Muscle of back (tissue), 11 donors: ENCODE results near the gene CAPN5. TPM values are rescaled to one million over a fixed set of nuclear protein-coding genes. Genes with fewer than 3 reads are reported as not detected.
"Not testable (repeated sequence)": the region's sequence is repeated elsewhere in the genome, so short reads cannot be mapped to it uniquely, and the experiment has no call there.

Experiments used
- DNase-seq, 3 donors: peaks; one replicate each; pipeline versions ENCODE4 v3.0.0 to v3.0.0-alpha.2; 2013
- polyA plus RNA-seq, 10 donors: library from polyadenylated mRNA; unstranded; fragments of 120-200 nt; gene quantifications; one replicate each; pipeline ENCODE4 v1.2.1, GENCODE V29; 2013; ENCODE audit not compliant: insufficient read length in 10 of 10

CAPN5 gene
- polyA plus RNA-seq, 10 donors: 8.3 to 14.8 (median 10.4) TPM

- no peak for DNase-seq
These were observed 29.1 kb downstream of the CAPN5 start for GRCh38 chr11:77095551-77096490.

DNA sequence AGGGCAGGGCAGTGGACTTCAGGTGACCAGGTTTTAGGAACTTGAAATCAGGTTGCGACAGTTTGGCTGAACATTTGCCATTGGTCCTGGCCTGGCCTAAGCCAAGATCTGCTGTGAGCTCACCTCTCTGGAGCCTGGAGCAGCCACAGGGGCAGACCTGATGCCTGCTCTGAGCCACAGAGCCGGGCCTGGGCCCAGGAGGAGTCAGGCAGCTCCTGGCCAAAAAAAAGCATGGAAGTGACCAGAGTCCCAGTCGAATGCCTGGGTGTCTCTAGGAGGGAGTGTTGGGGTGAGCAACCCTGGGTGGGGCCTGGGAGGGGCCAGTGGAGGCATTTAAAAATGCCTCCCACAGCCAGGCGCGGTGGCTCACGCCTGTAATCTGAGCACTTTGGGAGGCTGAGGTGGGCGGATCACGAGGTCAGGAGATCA, 29.8 kb downstream of the CAPN5 start:
- no peak for DNase-seq

- not testable (repeated sequence) for DNase-seq
These were observed 30.4 kb downstream of the CAPN5 start for GRCh38 chr11:77097180-77097579.

DNA sequence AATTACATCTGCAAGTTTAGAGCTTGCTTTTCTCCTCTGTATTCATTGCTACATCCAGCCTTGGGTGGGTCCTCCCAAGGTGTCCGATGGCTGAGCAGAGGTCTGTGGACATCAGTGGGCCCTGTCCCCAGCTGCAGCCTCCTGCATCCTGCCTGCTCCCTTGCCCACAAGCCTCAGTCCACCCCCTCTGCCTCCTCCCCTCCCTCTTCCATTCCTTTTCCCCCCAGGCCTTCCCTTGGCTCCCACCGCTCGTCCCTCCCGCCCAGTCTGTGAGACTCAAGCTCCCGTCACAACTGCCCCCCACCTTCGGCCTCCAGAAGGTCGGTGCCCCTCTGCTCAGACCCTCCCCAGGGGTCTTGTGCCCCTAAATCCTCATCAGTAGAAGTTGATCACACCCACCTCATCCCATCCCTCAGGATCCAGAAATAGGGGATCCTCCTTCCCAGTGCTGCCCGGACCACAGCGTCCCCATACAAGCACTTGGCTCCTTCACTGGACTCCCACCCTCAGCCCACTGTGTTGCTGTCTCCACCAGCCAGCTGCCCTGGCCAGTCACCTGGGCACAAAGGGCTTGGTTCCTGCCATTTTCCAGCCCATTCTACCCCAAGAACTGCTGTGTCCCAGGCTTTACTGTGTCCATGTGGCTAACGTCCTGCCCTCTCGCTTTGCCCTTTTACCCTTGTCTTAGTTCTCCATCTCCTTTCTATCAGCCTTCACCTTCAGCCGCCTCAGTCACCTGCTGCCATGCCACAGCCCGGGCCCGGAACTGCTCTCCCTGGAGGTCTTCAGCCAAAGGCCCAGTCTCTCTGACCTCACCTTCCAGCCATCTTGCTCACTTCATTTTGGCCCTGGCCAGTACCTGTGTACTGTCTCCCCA, 33.6 kb downstream of the CAPN5 start:
- no peak for DNase-seq

- DNase-seq: no peak
These were observed 34.3 kb downstream of the CAPN5 start for GRCh38 chr11:77101043-77101537.

- DNase-seq: no peak
These were observed 35.8 kb downstream of the CAPN5 start, which contains the start of gene OMP for GRCh38 chr11:77102246-77103210. Gene OMP, plus strand, starts transcription at chr11:77102840. Its CDS starts 0 bp downstream, at chr11:77102840.

DNA sequence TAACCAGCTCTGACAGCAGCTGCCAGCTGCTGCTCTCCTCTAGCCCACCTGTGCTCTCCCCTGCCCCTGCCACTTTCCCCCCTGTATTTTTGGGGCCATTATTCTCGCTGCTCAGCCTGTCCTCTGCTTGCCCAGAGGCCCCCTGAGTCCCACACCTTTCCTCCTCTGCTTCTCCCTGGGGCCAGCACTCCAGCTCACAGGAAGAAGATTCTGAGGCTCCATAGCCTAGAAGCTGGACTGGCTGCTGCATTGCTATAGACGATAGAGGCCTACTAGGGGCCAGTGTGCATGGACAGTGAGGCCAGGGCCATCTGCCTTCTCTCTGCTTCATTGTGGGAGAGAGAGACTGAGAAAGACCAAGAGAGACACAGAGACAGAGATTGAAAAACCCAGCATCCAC, 36.5 kb downstream of the CAPN5 start:
- DNase-seq: no peak

- no peak for DNase-seq
These were observed 38.0 kb downstream of the CAPN5 start for GRCh38 chr11:77104727-77105126.

DNA sequence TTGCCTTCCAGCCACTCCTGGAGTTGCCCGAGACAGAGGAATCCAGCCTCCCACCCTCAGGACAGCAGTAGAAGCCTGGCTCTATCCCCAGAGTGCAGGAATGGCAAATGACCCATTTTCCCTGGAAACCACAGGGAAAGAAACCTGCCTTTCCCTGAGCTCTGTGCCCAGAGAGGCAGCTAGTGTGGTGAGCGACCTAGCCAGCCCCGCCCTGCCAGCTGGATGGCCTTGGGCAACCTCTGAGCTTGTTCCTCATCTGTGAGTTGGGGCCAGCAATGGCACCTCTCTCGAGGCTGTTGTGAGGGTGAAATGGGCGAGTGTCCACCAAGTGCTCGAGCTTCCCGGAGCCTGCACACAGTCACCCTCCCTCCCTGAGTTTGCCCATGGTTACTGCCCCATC, 39.5 kb downstream of the CAPN5 start:
- no peak for DNase-seq

DNA sequence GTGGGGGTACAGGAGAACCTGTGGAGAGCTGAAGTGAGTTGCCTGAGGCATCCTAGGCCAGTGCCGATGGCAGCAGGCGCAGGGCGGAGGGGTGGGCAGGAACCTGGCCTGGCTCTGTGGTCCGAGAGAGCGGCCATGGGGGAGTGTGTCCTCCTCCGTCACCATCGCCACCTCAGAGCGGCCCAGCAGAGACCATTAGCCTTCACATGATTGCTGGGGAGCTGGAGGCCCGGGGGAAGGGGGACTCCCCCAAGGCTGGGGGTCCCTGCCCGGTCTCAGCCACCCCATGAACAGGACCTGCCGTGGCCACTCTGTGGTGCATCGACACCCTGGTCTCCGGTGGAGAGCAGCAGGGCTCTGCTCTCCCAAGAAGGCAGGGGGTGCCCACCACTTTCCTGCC, 40.0 kb downstream of the CAPN5 start:
- no peak for DNase-seq

DNA sequence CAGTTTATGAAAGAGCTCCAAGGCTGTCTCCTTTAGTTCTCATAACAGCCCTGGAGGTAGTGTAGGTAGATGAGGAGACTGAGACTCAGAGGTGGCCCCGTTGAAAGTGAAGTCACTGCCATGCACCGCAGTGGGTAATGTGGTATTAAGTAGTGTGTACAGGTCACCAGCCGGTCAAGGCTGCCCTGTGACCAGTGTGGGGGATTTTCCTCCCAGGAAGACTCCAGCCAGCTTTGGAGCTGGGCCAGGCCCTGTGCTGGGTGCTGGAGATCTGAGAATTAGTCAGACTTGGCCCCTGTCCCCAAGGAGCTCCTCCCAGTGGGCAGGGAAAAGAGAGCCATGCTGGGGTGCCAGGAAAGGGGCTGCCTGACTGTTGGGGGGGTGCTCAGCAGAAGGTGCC, 41.2 kb downstream of the CAPN5 start:
- DNase-seq: peak in 1 of 3 donors; percentile 41

DNA sequence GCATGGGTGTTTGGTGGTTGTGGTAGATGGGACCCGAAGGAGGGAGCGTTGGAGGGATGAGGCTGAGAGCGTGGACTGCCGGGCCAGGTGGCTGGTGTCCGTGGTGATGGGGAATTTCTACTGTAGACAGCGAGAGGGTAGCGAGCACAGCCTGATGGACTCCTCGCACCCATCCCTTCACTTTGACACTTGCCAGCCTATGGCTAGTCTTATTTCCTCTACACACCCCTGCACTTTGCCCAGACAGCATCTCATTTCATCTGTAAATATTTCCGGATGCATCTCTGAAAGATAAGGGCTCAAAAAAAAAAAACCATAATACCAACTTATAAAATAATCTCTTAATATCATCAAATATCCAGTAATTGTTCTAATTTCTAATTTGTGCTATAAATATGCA, 41.7 kb downstream of the CAPN5 start:
- DNase-seq: no peak

DNA sequence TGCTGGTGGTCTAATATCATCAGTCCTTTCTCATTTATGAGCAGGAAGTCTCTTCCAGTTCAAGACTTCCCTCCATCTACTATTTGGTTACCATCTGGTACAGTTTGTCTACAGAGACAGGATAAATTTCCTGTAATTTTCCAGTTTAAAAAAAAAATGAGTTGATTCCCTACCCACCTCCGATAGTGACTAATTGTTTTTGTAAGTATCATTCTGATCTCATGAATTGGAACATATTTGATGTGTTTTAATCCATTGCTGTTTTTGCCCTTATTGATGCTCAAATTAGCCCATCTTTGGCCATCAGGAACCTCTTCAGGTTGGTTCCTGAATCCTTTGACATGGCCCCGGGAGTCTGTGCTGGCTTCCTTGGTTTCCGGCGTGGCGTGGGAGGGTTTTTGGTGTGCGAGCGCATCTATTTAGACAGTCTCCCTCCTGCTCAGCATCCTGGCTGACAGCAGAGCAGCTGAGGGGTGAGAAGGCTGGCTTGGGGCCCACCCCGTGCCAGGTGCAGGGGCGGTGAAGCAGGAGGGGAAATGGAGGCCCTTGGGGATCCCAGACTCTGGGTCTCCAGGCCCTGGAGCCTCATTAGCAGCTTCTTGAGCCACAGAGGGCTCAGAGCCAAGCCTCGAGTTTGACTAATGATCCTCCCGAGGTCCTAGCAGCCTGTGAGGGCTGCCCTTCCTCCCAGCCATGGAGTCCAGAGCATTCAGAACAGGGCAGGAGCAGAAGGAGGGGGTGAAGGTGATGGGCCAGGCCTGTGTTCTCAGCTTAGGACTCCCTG, 42.7 kb downstream of the CAPN5 start:
- DNase-seq: no peak

DNA sequence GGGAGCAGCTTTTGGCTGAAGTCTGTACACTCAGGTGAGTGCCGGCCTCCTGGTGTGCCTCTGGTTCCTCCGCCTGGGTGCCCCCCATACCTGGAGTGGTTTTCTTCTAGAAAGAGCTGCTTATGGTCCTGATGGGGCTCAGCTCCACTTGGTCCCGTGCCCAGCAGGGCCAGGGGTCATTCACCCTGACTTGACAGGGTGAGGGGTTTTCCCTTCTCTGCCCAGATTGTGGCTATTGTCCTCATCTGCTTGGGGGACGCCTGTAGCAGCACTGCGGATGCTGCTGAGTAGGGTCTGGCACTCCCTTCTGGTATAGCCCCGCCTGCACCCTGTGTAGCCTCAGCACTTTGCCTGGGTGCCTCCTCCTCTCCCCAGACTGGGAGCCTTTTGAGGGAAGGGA, 44.1 kb downstream of the CAPN5 start:
- no peak for DNase-seq

DNA sequence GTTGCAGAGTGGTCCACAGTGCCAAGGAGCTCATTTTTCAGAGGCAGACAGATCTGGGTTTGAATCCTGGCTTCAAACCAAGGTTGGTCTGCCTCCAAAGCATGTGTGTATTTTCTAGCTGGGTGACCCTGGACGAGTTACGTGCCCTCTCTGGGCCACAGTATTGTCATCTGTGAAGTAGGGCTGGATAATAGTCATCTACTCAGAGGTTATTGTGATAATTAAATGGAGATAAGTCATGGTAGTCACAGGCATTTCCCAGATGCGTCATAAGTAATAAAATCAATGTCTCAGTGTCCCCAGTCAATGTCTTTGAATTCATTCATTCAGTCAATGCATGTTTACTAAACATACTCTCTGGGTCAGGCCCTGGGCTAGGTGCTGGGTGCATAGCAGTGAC, 44.5 kb downstream of the CAPN5 start:
- DNase-seq: no peak

DNA sequence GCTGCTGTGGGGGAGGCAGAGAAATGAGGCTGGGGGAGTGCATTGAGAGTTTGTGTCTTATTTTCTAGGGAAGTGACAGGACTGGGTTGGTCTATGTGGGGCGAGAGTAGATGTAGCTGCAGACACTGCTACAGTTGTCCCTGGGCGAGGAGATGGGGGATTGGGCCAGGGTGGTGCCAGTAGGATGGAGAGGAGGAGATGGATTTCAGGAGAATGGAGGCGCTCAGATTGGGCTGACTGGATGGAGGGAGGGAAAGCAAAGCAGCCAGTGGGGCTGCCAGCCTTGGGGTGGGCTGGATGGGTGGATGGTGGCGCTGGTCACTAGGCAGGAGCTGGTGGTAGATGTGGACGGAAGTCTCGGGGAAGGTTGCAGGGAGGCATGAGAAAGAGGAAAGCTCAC, 45.2 kb downstream of the CAPN5 start:
- no peak for DNase-seq

DNA sequence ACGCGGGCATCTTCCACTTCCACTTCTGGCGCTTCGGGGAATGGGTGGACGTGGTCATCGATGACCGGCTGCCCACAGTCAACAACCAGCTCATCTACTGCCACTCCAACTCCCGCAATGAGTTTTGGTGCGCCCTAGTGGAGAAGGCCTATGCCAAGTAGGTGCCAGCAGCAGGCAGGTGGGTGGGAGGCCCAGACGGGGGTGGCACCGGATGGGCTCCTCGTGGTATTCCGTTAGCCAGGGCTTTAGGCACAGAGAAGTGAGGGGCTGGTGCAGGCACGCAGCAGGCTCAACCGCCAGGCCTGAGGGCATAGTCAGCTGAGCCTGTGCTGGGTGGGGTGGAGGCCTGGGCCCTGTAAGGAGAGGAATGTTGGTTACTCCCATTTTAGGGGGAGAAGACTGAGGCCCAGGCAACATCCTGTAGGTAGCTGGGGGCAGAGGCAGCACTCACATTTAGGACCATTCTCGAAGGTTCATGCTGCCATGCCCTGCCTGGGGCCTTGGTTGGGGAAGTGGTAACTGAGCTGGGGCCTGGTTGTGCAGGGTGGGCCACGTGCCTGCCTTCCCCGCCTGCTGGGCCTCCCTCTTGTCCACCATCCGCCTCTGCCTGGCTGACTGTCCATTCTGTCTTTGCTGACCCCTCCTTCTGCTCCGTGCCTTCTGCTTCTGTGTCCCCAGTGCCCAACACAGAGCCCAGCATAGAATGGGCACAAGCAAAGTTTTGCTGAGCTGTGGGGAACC, 46.0 kb downstream of the CAPN5 start:
- DNase-seq: no peak

DNA sequence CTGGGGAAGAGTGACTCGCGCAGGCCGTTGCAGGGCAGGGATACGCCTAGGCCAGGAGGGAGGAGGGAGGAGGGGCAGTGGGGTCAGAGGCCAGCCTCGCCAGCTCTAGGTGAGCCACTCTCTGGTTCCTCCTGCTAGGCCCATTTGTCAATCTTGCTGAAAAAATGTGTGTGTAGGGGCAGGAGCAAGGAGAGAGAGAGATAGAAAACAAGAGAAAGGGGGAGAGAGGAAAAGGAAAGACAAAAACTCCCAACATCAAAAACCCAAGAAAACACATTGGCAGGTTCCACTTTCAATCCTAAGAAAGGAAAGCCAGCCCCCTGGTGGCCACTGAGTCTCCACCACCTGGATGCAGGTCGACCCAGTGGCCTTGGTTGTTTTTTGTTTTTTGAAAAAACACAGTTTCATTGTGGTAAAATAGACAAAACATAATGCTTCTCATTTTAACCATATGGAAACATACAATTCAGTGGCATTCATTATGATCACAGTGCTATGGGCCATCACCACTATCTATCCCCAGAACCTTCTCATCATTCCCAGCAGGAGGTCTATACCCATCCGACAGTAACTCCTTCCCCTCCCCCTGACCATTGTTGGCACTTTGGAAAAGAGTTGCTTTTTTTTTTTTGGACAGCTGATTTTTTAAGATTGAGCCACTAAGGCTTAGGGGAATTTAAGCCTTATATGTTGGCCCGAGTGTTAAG, 46.8 kb downstream of the CAPN5 start:
- DNase-seq: peak in 1 of 3 donors; percentile 34

GRCh38 chr11:77114089-77114463, 47.3 kb downstream of the CAPN5 start:
- no peak for DNase-seq
